ENCODE results near the gene TANC2.

GRCh38 chr17:62935098-62935497 lies 30.9 kb upstream of the TANC2 start:
- no peak for TF ChIP-seq CTCF (IDR thresholded peaks at IDR 0.05)
- TF ChIP-seq POLR2AphosphoS5 (IDR thresholded peaks at IDR 0.05) = no peak
